HG02588 (cell line): ENCODE measurements around the gene LPP.

ENCODE experiments used
- ATAC-seq: cut with Tn5 transposase; IDR thresholded peaks from one replicate; pipeline ENCODE4 v1.9.1; 2021; ENCODE audit warnings: mild to moderate bottlenecking, moderate library complexity; ENCODE audit not compliant: unreplicated experiment

The LPP gene

GRCh38 chr3:188135271-188135670 lies 18.7 kb upstream of the LPP start:
- no peak for ATAC-seq

GRCh38 chr3:188137051-188137450 lies 16.9 kb upstream of the LPP start:
- no peak for ATAC-seq

- no peak for ATAC-seq
These were observed 14.5 kb upstream of the LPP start for GRCh38 chr3:188139466-188139865.

- ATAC-seq, result no peak
These were observed 7.7 kb upstream of the LPP start for GRCh38 chr3:188146219-188146618.

- ATAC-seq, result no peak
These were observed 6.2 kb upstream of the LPP start for GRCh38 chr3:188147782-188148181.

DNA sequence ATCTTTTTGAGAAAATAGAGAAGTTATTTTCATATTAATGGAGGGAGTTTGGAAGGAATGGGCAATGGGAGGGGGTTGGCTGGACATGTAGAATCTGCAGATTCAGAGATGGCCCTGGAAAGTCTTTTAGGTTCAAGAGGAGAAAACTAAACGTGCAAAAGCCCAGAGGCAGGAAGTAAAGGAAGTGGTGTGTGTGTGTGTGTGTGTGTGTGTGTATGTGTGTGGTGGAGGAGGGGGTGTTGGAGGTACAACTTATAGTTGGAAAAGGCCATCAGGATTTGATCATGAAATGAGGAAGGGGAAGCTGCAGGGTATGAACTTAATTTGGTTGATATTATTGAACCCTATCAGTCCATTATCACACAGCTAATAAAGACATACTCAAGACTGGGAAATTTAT lies 5.6 kb upstream of the LPP start:
- no peak for ATAC-seq

DNA sequence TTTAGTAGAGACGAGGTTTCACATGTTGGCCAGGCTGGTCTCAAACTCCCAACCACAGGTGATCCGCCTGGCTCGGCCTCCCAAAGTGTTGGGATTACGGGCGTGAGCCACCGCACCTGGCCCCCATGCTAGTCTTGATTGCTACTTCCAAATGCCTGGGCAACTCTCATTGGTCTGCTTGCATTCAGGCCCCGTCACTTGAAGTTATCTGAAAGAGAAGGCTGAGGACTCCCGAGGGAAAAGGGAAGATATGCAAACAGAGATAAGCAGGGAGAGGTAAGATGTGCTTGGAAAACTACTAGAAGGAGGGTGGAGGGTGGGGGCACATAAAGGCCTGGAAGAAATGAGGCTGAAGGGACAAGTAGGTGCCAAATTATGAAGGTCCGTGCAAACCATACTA lies 4.4 kb upstream of the LPP start:
- no peak for ATAC-seq

- ATAC-seq, result no peak
These were observed 3.0 kb upstream of the LPP start for GRCh38 chr3:188150982-188151381.

- no peak for ATAC-seq
These were observed 2.5 kb upstream of the LPP start for GRCh38 chr3:188151438-188151837.

DNA sequence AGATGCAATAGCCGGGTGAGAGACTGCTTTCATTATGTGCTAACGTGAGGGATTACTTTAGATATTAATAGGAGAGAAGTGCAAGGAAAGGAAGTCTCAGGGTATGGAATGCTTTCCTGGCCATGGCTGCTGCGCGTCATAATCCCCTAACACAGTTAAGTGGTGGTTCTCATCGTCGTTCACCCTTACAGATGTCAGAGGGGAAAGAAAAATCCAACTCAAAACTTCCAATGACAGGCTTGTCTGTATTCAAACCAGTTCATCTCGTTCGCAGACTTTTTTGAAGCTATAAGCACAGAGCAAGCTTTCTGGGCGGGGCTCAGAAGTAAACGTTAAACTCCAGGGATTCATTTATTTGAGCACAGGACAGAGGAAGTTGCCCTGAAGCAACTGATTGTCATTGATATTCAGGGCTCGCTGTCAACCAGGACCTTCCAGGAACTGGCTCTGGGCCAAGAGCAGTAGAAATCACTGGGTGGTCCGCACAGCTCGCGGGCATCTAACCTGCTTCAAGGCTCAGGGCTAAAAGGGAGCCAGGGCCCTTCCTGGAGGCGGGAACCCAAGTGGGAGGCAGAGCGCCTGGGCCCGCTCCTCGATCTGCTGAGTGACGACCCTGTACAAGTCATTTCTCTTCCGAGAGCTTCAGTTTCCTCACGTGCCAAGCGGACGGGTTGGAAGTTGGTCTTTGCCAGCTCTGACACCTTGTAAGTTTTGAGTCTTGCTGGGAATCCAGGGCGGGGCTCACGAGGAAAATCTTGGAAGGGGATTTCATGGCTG lies 1.1 kb upstream of the LPP start:
- ATAC-seq, result no peak

DNA sequence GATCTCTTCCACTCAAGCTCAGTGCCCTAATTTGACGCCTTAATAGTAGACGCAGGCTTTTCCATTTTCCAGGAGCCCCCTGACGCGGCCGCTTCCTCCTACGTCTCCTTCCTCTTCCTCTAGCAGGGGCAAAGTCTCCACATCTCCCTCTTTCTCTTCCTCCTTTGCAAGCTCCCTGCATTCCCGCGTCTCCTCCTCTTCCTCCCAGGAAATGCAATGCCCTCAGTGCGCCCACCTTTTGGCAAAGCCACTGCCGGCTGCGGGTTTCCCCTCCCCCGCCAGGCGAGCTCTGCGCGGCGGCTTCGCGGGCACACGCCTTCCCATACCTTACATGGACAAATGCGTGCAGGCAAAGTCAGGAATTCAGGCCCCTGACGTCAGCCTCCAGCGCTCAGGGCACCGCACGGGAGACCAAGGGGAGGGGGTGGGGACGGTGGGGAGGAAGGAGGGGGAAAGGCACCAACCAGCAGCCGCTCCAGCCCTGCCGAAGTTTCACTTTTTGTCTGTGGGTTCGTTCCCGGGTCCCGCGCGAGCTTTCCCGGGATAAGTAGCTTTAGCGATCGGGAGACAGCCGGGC lies 432 bp upstream of the LPP start:
- ATAC-seq, result peak; percentile 24

GRCh38 chr3:188154809-188155574 lies 1.0 kb downstream of the LPP start:
- ATAC-seq, result no peak

- no peak for ATAC-seq
These were observed 2.1 kb downstream of the LPP start for GRCh38 chr3:188156056-188156455.

DNA sequence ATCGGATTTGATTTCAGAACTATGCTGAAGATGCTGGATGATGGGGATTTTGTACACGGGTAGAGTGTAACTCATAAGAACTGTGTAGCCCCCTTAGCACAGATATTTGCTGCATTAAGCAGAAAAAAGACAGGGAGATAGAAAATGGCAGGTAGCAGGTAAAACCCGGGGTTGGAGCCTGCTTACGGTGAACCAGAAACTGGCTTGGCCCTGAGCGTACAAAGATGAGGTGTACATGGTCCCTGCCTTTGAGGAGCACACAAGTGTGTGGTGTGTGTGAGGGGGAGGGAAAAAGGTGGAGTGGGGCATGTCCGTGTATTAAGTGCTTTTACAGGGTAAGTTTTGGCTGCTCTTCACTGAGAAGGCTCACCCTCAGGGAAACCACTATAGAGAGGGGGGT lies 3.5 kb downstream of the LPP start:
- no peak for ATAC-seq

DNA sequence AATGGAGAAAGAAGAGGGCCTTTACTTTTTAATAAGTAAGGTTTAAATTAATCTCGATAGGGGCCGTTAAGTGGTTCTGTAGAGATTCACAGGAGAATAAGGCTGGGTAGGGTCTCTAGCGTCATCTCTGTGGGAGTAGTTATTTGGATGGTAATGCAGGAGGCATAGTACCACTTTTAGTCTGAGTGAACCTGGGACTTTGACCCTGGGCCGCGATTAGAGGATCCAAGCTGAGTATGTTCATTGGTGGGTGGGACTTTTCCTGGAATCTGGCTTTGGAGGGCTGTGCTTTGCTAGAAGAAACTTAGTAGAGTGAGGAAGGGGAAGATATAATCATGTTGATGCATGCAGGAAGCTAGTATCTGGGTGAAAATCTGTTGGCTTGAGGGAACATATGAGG lies 4.0 kb downstream of the LPP start:
- no peak for ATAC-seq

GRCh38 chr3:188158731-188159310 lies 4.9 kb downstream of the LPP start:
- ATAC-seq, result no peak

DNA sequence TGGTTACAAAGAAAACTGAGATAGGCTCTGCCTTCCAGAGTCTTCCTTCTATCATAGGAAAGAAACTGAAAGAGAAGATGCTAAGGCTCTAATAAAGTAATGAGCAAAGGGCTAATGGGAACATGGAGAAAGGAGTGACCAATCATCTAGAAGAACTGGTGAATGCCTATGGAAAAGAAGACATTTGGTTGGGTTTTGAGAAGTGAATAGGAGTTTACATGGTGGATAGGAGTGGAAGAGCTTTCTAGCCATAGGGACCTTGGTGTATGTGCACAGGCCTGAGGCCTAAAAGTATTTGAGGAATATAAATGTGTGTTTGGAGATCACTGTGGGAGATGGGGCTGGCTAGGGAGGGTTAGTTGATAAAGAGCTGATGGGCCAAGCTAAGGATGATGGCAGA lies 6.8 kb downstream of the LPP start:
- no peak for ATAC-seq

DNA sequence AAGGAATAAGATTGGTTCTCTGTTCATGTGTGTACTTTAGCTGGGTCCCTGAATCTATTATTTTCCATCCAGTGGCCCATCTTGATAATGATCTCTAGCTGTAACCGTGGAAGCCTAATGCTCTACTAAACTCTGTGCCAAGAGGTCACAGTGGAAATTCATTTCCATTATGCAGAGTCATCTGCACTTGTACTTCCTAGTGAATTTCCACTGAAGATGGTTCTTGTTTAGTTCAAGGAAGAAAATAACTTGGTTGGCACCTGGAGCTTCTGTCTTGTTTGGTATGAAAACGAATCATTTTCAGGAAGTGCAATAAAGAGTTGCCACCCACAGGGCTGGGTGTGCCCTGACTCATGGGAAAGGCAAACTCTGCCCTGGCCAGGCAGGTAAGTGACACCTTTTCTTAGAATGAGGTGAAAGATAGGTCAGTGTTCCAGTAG lies 10.3 kb downstream of the LPP start:
- ATAC-seq, result no peak

DNA sequence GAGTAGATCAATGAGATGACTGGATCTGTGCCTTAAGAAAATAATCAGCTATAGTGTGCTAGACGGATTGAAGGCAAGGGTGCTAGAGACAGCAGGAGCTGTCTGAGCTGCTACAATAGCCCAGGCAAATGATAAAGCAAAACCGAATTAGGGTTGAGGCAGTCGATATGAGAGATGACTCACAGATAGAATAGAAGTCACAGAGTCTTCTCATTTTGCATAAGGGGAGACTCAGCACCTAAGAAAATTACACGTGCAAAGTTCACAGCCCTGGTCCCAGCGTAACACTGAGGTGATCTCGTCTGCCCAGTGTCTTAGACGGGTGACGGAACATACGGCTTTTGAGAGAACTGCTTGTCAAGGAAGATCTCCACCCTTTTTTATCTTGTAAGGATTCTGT lies 11.6 kb downstream of the LPP start:
- no peak for ATAC-seq

- no peak for ATAC-seq
These were observed 12.5 kb downstream of the LPP start for GRCh38 chr3:188166441-188166840.

GRCh38 chr3:188168186-188168585 lies 14.2 kb downstream of the LPP start:
- ATAC-seq, result no peak

GRCh38 chr3:188168648-188169047 lies 14.7 kb downstream of the LPP start:
- ATAC-seq, result no peak
